Measurements from ENCODE around the gene GHRL.

DNA sequence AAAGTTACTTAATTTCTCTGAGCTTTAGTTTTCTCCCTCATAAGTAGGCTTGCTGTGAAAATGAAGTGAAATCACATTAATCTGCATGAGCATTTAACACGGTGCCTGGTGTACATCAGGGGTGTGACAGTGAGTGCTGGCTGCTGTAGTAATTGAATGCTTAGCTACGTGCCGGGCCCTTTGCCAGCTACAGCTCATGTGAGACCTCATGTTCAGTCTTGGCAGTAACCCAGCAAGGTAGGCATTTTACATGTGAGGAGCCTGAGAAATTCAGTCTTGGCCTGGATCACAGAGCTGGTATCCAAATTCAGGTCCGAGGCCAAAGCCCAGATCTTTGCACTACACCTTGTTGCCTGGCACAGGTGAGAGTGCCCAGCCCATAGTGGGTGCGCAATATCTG, 9.1 kb downstream of the GHRL start:
- TF ChIP-seq EZH2 (IDR thresholded peaks at IDR 0.05) (no peak), EZH2phosphoT487 (IDR thresholded peaks at IDR 0.05) (no peak)
- TF ChIP-seq, protein P1, sequence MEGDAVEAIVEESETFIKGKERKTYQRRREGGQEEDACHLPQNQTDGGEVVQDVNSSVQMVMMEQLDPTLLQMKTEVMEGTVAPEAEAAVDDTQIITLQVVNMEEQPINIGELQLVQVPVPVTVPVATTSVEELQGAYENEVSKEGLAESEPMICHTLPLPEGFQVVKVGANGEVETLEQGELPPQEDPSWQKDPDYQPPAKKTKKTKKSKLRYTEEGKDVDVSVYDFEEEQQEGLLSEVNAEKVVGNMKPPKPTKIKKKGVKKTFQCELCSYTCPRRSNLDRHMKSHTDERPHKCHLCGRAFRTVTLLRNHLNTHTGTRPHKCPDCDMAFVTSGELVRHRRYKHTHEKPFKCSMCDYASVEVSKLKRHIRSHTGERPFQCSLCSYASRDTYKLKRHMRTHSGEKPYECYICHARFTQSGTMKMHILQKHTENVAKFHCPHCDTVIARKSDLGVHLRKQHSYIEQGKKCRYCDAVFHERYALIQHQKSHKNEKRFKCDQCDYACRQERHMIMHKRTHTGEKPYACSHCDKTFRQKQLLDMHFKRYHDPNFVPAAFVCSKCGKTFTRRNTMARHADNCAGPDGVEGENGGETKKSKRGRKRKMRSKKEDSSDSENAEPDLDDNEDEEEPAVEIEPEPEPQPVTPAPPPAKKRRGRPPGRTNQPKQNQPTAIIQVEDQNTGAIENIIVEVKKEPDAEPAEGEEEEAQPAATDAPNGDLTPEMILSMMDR (IDR thresholded peaks at IDR 0.05), result no peak
